Measurements from ENCODE around the gene RNASET2.

The RNASET2 gene

GRCh38 chr6:166972101-166972500 lies 15.8 kb upstream of the RNASET2 start:
- H3K27ac ChIP-seq (replicated peaks) = no peak overlapping the region
- H3K27me3 ChIP-seq (ENCODE audit: insufficient read depth, poor library complexity, severe bottlenecking) = no peaks in the 10 kb centered on the region
- TF ChIP-seq POLR2AphosphoS5 (IDR thresholded peaks at IDR 0.05; ENCODE audit: low read depth) (no peak), GABPA (IDR thresholded peaks at IDR 0.05; ENCODE audit: low read depth) (no peak), REST (IDR thresholded peaks at IDR 0.05; ENCODE audit: insufficient replicate concordance, low read depth) (no peak), SPI1 (IDR thresholded peaks at IDR 0.05; ENCODE audit: borderline replicate concordance, low read depth) (no peak)
- TF ChIP-seq, protein P1, sequence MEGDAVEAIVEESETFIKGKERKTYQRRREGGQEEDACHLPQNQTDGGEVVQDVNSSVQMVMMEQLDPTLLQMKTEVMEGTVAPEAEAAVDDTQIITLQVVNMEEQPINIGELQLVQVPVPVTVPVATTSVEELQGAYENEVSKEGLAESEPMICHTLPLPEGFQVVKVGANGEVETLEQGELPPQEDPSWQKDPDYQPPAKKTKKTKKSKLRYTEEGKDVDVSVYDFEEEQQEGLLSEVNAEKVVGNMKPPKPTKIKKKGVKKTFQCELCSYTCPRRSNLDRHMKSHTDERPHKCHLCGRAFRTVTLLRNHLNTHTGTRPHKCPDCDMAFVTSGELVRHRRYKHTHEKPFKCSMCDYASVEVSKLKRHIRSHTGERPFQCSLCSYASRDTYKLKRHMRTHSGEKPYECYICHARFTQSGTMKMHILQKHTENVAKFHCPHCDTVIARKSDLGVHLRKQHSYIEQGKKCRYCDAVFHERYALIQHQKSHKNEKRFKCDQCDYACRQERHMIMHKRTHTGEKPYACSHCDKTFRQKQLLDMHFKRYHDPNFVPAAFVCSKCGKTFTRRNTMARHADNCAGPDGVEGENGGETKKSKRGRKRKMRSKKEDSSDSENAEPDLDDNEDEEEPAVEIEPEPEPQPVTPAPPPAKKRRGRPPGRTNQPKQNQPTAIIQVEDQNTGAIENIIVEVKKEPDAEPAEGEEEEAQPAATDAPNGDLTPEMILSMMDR (IDR thresholded peaks at IDR 0.05; ENCODE audit: insufficient read depth, low read length) = no peak
- no peak overlapping the region for H3K4me3 ChIP-seq (replicated peaks; ENCODE audit: insufficient read depth, low read length)
- DNase-seq (ENCODE audit: low read depth in 1 of 2, low spot score in 1 of 2) = no peak

DNA sequence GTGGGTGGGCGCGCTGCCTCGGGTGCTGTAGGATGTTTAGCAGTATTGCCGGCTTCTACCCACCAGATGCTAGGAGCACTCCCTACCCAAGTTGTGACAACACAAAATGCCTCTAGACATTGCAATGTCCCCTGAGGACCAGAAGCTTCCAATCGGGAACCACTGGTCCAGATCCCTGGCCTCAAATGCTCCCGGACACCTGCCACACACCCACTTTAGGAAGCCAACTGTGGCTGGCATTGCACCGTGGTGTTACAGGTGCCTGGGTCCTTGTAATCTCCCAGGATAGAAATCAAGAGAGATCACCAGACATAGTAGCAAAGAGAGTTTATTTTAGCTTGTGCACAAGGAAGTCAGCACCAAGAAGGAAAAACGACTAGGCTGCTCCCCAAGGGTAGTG lies 14.9 kb upstream of the RNASET2 start:
- no peak overlapping the region for H3K27ac ChIP-seq (replicated peaks)
- H3K27me3 ChIP-seq (ENCODE audit: insufficient read depth, poor library complexity, severe bottlenecking) = no peaks in the 10 kb centered on the region
- H3K4me3 ChIP-seq (replicated peaks; ENCODE audit: insufficient read depth, low read length) = no peak overlapping the region
- no peak for DNase-seq (ENCODE audit: low read depth in 1 of 2, low spot score in 1 of 2)
- TF ChIP-seq POLR2AphosphoS5 (IDR thresholded peaks at IDR 0.05; ENCODE audit: low read depth) (no peak), SPI1 (IDR thresholded peaks at IDR 0.05; ENCODE audit: borderline replicate concordance, low read depth) (no peak), REST (IDR thresholded peaks at IDR 0.05; ENCODE audit: insufficient replicate concordance, low read depth) (no peak), GABPA (IDR thresholded peaks at IDR 0.05; ENCODE audit: low read depth) (no peak)
- TF ChIP-seq, protein P1 (IDR thresholded peaks at IDR 0.05; ENCODE audit: insufficient read depth, low read length) = no peak

- Histone ChIP-seq H3K27me3 (ENCODE audit: insufficient read depth, poor library complexity, severe bottlenecking) (no peaks in the 10 kb centered on the region), H3K27ac (replicated peaks) (no peak overlapping the region), H3K4me3 (replicated peaks; ENCODE audit: insufficient read depth, low read length) (no peak overlapping the region)
- no peak for DNase-seq (ENCODE audit: low read depth in 1 of 2, low spot score in 1 of 2)
- TF ChIP-seq, protein P1 (IDR thresholded peaks at IDR 0.05; ENCODE audit: insufficient read depth, low read length) = no peak
- TF ChIP-seq REST (IDR thresholded peaks at IDR 0.05; ENCODE audit: insufficient replicate concordance, low read depth) (no peak), SPI1 (IDR thresholded peaks at IDR 0.05; ENCODE audit: borderline replicate concordance, low read depth) (no peak), POLR2AphosphoS5 (IDR thresholded peaks at IDR 0.05; ENCODE audit: low read depth) (no peak), GABPA (IDR thresholded peaks at IDR 0.05; ENCODE audit: low read depth) (no peak)
Observed at GRCh38 chr6:166970776-166971175, 14.4 kb upstream of the RNASET2 start.

Measured in HL-60 (cell line).